IMR-90 (cell line): ENCODE measurements around the gene IRAK2.

ENCODE experiments used
- BHLHE40 ChIP-seq: fragments of 150-350 bp; IDR thresholded peaks from 2 replicates; pipeline ENCODE4 v1.6.1; 2016; ENCODE audit warnings: mild to moderate bottlenecking, low read depth, low read length
- CTCF ChIP-seq: conservative IDR thresholded peaks from 2 replicates; pipeline ENCODE4 v1.5.1; 2012; ENCODE audit warnings: mild to moderate bottlenecking, low read depth, low read length, improper control_type of control experiment
- ELK1 ChIP-seq: fragments of 150-350 bp; IDR thresholded peaks from 2 replicates; pipeline ENCODE4 v1.6.1; 2016; ENCODE audit warnings: low read depth, mild to moderate bottlenecking, low read length, moderate library complexity, borderline replicate concordance
- FOS ChIP-seq: fragments of 150-350 bp; IDR thresholded peaks from 2 replicates; pipeline ENCODE4 v1.6.1; 2016; ENCODE audit warnings: low read depth, low read length
- MAFK ChIP-seq: IDR thresholded peaks from 2 replicates; pipeline ENCODE4 v1.6.1; 2012; ENCODE audit warnings: low read depth, low read length, improper control_type of control experiment
- MXI1 ChIP-seq: IDR thresholded peaks from 2 replicates; pipeline ENCODE4 v1.6.1; 2012; ENCODE audit warnings: low read depth, mild to moderate bottlenecking, low read length, moderate library complexity, borderline replicate concordance
- NFE2L2 ChIP-seq: fragments of 150-350 bp; IDR thresholded peaks from 2 replicates; pipeline ENCODE4 v1.6.1; 2016; ENCODE audit warnings: low read depth, mild to moderate bottlenecking, low read length
- POLR2A ChIP-seq: IDR thresholded peaks from 2 replicates; pipeline ENCODE4 v1.6.1; 2012; ENCODE audit warnings: mild to moderate bottlenecking, low read depth, low read length
- RAD21 ChIP-seq: IDR thresholded peaks from 2 replicates; pipeline ENCODE4 v1.6.1; 2012; ENCODE audit warnings: low read length, improper control_type of control experiment
- SMC3 ChIP-seq: fragments of 150-350 bp; IDR thresholded peaks from 2 replicates; pipeline ENCODE4 v1.6.1; 2016; ENCODE audit warnings: low read depth, mild to moderate bottlenecking, antibody characterized with exemption, low read length, moderate library complexity
- USF2 ChIP-seq: fragments of 150-350 bp; IDR thresholded peaks from 2 replicates; pipeline ENCODE4 v1.6.1; 2017; ENCODE audit warnings: mild to moderate bottlenecking, antibody characterized with exemption, low read length, low read depth

GRCh38 chr3:10245081-10245712, 80.5 kb downstream of the IRAK2 start:
- TF ChIP-seq CTCF = no peak
- TF ChIP-seq MXI1 = no peak
- no peak for TF ChIP-seq POLR2A
- TF ChIP-seq NFE2L2 = no peak
- TF ChIP-seq MAFK = no peak
- TF ChIP-seq SMC3 = no peak
- TF ChIP-seq BHLHE40 = no peak
- TF ChIP-seq USF2 = no peak
- no peak for TF ChIP-seq RAD21
- TF ChIP-seq FOS = no peak
- TF ChIP-seq ELK1 = no peak
